22Rv1 (cell line): ENCODE measurements around the gene KCNT1.

Experiments used
- ZFX ChIP-seq: fragments of 450-650 bp; IDR thresholded peaks from 2 replicates; pipeline ENCODE4 v1.6.1; 2017; ENCODE audit warnings: antibody characterized with exemption, borderline replicate concordance
- TF ChIP-seq, protein P1 (sequence below): fragments of 450-650 bp; IDR thresholded peaks from 2 replicates; pipeline ENCODE4 v1.5.1; 2017; ENCODE audit warnings: mild to moderate bottlenecking

DNA sequence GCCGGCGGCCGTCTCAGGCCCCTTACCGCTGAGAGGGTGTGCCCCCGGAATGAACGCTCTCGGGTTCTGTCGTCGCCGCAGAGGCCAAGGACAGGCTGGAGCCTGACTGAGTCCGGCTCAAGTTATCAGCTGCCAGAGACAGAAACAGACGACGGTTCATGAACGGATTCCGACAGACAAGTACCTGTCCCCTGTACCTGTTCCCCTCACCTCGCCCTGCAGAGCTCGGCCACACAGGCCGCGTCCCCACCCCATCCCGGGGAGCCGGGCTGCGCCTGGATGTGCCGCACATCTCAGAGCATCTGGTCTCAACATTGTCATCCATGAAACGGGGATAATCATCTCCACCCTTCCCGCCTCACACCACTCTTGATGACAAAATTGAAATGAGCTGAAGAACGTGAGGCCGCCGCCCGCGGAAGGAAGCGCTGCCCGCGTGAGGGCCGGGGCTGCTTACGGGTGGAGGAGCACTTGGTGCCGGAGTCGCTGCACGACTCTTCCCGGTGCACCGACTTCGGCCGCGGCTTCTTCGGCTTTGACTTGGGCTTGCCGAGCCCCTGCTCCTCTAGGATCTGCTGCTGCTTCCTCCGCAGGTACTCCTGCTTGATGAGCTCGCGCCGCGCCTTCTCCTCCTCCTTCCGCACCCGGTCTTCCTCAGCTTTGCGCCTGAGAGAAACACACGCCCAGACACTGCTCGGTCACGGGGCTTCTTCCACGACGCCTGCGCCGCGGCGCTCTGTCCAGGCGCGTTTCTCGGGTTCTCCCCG lies 116.1 kb downstream of the KCNT1 start:
- TF ChIP-seq, protein P1, sequence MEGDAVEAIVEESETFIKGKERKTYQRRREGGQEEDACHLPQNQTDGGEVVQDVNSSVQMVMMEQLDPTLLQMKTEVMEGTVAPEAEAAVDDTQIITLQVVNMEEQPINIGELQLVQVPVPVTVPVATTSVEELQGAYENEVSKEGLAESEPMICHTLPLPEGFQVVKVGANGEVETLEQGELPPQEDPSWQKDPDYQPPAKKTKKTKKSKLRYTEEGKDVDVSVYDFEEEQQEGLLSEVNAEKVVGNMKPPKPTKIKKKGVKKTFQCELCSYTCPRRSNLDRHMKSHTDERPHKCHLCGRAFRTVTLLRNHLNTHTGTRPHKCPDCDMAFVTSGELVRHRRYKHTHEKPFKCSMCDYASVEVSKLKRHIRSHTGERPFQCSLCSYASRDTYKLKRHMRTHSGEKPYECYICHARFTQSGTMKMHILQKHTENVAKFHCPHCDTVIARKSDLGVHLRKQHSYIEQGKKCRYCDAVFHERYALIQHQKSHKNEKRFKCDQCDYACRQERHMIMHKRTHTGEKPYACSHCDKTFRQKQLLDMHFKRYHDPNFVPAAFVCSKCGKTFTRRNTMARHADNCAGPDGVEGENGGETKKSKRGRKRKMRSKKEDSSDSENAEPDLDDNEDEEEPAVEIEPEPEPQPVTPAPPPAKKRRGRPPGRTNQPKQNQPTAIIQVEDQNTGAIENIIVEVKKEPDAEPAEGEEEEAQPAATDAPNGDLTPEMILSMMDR, result no peak
- no peak for TF ChIP-seq ZFX
